Uterus (tissue), 2 donors: ENCODE measurements around the gene CDC42EP5.

ENCODE experiments used
- POLR2A ChIP-seq, 2 donors: fragments of 450-650 bp; IDR thresholded peaks; one replicate each; pipeline ENCODE4 v1.6.1; 2016; ENCODE audit warnings: antibody characterized with exemption in 2 of 2, mild to moderate bottlenecking in 1 of 2, moderate library complexity in 1 of 2
- TF ChIP-seq, protein P1 (sequence below), 4 experiments: fragments of 200-600 bp in 2 of 4; fragments of 450-650 bp in 2 of 4; sonication (generic) in 2 of 4; IDR thresholded peaks; one replicate each; pipeline ENCODE4 v1.5.1; 2016 to 2019; ENCODE audit warnings: antibody characterized with exemption in 4 of 4, mild to moderate bottlenecking in 2 of 4, moderate library complexity in 1 of 4

DNA sequence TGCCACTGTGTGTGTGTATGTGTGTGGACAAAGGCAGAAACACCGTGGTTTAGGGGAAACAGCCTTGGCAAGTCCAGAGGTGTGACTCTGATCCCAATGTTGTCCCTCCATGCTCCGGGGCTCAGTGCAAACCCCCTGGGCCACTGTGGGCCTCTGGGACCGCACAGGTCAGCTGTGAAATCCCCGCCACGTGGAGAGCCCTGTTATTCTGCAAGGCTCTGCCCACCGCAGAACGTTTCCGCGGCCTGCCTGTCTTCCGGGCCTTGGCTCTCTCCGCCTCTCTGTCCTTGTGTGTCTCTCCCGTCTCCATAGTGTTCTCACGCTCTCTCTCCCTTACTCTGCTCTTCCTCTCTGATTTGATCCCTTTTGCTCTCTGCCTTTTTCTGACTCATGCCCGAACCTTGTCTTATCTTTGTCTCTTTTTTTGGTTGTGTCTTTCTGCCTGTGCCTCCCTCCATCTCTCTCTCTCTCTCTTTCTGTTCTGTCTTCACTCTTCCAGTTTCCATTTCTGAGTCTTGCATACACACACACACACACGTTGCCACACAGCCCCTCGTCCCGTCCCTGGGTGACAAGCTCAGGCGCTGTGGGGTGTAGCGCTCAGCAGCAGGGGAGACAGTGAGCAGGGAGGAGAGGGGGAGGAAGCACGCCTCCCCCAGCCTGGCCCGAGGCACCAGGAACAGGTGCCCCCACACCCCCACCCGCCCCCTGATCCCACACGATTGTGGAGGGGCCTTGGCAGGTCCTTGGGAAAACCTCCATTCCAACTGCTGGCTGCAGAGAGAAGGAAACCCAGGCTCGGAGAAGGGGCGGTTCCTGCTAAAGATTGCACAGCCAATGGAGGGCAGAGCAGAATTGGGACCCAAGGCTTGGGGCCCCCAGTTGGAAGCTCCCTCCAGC, 54.8 kb downstream of the CDC42EP5 start:
- TF ChIP-seq, protein P1, sequence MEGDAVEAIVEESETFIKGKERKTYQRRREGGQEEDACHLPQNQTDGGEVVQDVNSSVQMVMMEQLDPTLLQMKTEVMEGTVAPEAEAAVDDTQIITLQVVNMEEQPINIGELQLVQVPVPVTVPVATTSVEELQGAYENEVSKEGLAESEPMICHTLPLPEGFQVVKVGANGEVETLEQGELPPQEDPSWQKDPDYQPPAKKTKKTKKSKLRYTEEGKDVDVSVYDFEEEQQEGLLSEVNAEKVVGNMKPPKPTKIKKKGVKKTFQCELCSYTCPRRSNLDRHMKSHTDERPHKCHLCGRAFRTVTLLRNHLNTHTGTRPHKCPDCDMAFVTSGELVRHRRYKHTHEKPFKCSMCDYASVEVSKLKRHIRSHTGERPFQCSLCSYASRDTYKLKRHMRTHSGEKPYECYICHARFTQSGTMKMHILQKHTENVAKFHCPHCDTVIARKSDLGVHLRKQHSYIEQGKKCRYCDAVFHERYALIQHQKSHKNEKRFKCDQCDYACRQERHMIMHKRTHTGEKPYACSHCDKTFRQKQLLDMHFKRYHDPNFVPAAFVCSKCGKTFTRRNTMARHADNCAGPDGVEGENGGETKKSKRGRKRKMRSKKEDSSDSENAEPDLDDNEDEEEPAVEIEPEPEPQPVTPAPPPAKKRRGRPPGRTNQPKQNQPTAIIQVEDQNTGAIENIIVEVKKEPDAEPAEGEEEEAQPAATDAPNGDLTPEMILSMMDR (IDR thresholded peaks at IDR 0.05) = no peak
- TF ChIP-seq POLR2A (IDR thresholded peaks at IDR 0.05) = no peak
